ENCODE data around the gene SGCA.
A peak's percentile ranks its signal among the peaks of the same experiment; 100 is the strongest.

Gene SGCA

GRCh38 chr17:50165867-50166517 is at the start of gene SGCA:
TSS of gene SGCA (plus strand) at chr17:50166005. CDS start at chr17:50166041, 36 bp downstream.
- no peak for DNase-seq

- DNase-seq: peak; percentile 52
Observed at GRCh38 chr17:50117202-50118051, 48.4 kb upstream of the SGCA start.

DNA sequence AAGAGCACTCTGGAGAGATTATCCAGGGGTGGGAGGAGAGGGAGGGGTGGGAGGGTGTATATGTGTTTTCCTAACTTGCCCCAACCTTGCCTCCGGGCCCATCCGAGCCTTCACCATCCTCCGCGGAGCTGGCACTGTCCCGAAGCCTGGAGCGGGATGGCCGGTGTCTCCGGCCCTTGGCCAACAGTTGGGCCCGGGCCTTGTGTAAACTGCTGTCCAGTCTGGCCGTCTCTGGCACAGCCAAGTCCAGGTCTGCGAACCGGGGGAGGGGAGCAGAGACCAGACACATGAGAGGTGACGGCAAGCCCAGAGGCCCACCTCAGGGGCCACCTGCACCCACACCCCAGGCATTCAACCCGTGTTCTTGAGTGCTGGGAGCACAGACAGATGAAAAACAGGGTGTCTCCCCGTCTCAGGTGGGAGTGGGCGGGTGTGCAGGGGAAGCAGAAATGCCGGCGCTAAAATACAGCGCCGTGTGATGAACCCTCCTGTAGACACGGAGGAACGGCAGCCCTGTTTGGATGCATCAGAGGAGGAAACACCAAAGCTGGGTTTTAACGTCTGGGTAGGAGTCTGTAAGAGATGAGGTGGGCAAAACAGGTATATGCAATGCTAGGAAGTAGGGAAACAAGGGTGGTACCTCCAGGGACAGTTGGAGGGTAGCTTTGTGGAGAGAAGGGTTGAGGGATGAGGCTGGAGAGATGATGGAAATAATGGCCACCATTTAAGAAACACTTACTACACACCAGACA is 47.6 kb upstream of the SGCA start:
- no peak for DNase-seq

DNA sequence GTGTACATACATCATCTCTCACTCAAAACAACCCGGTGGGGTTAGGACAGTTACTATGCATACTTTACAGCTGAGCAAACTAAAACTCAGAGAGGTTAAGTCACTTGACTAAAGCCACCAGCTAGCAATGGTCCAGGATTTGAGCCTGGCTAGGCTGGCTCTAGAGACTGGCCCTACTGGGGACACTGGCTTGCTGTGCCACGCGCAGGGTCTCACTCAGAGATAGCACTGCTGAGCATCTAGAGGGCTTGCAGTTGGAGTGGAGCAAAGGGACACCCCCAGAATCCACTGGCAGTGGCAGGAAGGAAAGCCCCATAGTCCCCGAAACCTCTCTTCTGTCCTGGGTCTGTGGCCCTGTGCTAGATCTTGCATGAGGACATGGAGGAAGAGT is 47.0 kb upstream of the SGCA start:
- DNase-seq: no peak

GRCh38 chr17:50120475-50121253 is 45.1 kb upstream of the SGCA start:
- no peak for DNase-seq

DNA sequence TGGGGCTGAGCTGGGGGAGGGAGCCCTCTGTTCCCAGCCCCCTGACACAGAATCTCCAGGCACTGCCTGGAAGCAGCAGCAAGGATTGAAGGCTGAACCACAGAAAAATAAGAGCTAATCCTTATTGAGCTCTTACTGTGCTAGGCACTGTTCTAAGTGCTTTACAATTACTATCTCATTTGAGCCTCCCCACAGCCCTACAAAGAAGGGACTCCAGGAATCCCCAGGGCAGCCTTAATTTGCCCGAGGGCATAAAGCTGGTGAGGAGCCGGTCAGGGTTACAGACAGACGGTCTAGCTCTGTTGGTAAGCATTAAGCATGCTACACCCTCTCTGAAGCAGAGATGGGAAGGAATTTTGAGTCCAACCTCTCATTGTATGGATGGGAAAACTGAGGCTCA is 42.9 kb upstream of the SGCA start:
- no peak for DNase-seq

DNA sequence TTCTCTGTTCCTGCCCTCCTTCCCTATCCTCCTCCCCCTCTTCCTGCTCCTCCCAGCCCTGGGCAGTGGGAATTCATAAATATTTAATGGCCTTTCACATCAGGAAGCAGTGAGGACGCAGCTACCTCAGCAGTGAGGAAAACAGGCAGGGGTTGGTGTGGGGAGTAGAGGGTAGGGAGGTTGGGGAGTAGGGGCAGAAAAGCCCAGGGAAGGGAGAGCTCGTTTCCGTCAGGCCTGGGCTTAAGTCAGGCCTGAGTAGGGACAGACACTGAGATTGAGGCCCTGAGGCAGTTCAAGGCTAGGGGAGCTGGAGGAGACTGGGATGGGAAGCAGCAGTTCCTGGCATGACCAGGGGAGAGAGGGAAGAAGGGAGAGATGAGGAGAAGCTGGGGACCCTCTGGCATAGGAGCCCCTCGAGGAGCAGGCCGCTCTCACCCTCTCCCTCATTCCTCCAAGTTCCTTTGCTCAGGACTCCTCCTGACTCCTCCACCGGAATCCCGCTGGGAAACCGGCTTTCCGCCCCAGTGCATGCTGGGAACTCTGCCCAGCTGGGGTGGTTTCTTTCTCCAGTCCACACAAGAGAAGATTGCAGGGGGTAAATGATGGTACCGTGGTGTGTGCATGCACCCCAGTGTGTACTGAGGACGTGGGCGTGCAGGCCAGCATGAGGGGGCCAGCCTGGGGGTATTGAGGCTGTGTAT is 42.0 kb upstream of the SGCA start:
- no peak for DNase-seq

GRCh38 chr17:50125420-50125997 is 40.3 kb upstream of the SGCA start:
- no peak for DNase-seq

GRCh38 chr17:50127697-50128361 is 38.0 kb upstream of the SGCA start:
- DNase-seq: no peak

DNA sequence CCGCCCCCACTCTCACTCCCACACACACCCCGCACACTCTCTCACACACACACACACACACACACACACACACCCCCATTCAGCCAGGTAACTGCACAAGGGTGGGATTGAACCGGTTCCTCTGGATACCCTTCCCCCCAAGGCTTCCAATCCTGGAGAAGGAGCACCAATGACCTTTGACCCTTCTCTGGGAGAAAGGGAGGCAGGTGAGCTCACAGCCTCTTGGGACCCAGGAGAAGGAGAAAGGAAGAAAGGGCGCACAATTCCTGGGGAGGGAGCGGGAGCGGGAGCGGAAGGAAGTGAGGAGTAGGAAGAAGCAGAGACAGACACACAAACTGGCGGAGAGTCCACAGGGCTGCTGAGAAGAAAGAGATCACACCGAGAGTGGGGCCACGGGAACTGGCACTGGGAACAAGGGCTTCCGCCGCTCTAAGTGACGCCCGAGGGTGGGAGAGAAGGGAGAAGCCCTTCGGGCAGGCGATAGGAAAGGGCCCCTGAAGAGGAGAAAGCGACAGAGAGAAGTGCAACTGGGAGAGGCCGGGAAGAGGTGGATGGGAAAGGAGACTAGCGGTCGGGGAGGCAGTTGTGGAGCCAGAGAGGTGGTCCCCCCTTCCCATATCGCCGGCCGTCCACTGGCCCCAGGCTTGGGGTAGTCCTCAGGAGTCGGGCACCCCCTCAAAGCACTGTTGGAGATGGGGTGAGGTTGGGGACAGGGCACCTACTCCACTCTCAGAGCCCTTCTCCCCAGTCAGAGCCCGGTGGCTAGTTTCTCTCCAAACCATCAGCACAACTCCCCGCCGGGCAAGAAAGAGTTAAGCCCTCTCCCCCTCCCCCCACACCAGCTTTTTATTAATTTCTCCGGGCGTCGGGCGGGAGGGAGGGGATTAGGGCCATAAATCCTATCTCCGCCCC is 37.1 kb upstream of the SGCA start:
- DNase-seq: peak; percentile 46

DNA sequence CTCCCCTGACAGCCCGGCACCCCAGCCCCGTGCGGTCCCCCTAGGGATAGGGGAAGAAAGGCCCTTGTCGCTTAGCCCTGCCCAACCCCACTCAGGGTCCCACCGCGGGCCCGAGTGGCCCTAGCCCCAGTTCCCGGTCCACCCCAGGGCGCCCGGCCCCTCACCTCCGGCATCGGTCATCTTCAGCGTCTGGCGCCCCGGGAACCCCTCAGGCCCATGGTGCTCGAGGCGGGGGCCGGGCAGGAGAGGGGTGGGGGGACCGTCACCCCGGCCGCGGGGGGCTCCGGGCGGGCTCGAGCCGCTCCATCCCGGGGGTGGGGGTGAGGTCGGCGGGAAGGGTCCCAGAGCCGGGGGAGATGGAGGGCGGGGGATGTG is 36.5 kb upstream of the SGCA start:
- DNase-seq: no peak

- DNase-seq: peak; percentile 56
Observed at GRCh38 chr17:50129728-50130558, 35.9 kb upstream of the SGCA start, which contains the start of gene SAMD14. TSS of gene SAMD14 (minus strand) at chr17:50130160. CDS start at chr17:50124959, 5,201 bp downstream.

DNA sequence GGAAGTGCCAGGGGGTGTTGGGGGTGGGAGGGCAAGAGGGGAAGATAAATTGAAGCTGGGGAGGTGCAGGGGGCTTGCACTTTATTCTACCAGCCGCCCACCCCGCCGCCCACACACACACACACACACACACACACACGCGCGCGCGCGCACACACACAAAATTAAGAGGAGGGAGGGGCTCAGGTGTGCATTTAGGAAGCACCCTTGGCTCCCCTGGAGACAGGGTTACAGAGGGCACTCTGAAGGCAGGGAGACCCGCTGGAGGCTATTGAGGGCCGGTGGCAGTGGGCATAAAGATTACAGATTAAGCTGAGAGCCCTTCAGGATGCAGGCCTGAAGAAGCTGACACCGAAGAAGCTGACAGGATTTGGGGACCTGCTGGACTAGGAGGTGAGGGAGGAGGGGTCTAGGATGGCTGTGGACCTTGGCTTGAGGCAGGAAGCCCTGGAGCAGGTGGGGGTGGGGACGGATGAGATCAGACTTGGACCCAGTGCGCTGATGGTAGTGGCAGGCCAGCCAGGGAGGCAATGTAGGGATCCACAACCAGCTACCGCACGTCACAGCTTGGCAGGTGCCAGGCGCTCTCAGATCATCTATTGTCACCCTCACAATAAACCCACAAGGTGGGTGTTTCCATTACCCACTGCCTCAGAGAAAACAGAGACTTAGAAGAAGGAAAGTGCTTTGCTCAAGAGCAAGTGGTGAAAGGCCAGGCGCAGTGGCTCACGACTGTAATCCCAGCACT is 35.1 kb upstream of the SGCA start:
- DNase-seq: no peak

DNA sequence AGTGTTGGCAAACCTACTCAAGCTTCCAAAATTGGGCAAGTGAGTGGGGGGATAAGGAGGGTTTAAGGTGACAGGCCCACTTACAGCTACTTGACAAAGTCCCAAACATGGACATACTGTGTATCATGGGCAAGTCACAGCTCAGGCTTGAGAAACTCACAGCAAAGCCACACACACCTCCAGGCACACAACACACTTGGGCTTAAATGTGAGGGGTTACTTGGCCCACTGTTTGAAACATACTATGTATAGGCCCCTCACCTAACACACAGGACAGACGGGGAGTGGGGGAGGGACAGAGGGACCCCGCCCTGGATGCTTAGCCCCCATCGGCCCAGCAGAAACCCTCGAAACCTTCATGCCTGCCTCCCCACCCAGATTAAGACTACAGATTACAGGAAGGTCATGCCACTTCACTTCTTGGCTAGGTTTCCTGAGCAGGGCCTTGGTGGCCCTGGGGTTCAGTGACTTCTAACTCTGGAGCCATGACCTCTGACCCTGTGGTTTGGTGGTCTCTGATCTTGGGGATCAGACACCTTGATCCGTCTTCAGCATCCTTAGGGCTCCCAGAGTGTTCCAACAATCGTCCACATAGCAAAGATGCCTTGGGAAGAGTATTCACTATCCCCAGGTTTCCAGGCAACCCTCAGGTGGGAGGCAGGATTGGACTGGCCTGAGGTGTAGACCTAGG is 33.6 kb upstream of the SGCA start:
- no peak for DNase-seq

DNA sequence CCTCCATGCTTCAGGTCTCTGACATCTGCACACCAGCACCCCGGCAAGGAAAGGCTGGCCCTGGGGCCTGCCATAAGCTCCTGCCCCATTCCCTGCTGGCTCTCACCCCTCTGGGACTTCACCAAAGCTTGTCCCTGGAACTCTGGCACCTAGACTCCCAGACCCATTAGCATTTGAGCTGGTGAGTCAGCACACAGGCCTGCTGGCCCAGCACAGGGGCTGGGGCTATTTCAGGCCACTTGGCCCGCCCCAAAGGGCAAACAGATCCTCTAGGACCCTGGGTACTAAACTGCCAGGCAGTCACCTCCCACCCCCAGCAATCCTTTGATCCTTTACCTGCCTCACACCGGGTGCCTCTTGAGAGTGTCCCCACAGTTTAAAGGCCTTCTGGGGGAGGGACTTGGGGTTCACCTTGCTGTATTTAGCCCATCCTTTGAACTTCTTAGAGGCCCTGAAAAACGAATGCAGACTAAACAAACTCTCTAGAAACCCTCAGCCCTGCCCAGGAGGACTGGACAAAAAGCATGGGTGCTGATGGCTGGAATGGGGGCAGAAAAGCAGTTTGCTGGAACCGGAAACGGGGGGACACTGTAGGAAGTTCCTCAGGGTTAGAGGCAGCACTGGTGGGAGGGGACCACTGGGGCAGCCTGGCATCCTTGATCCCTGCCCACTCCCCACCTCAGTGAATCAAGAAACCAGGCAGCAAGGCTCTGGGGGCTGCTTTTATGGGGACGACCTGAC is 32.6 kb upstream of the SGCA start:
- no peak for DNase-seq

GRCh38 chr17:50133769-50134099 is 32.1 kb upstream of the SGCA start:
- no peak for DNase-seq
